K562 (cell line): ENCODE results near the gene DIPK1B.

Experiments used
- DNMT1 ChIP-seq: fragments of 450-650 bp; IDR thresholded peaks from 2 replicates; pipeline ENCODE4 v1.6.1; 2016; ENCODE audit warnings: antibody characterized with exemption, mild to moderate bottlenecking
- GABPA ChIP-seq: fragments of 200-800 bp; sonication (Bioruptor generic); conservative IDR thresholded peaks from 2 replicates; pipeline ENCODE4 v1.6.1; 2016; ENCODE audit warnings: low read depth, missing genetic modification characterization, missing compliant biosample characterization
- MYNN ChIP-seq, 2 experiments: sonication (generic); formaldehyde crosslinking in 1 of 2; IDR thresholded peaks; 2 replicates each; pipeline versions ENCODE4 v1.5.0 to v1.6.1; 2016 to 2020; ENCODE audit warnings: antibody characterized with exemption in 1 of 2, missing genetic modification reagents in 1 of 2
- PATZ1 ChIP-seq: fragments of 250-450 bp; sonication (Bioruptor Pico); IDR thresholded peaks from 2 replicates; pipeline ENCODE4 v1.5.0; 2020; ENCODE audit warnings: mild to moderate bottlenecking, borderline replicate concordance
- PRDM10 ChIP-seq: fragments of 450-650 bp; IDR thresholded peaks from 2 replicates; pipeline ENCODE4 v1.6.1; 2018; ENCODE audit not compliant: partially characterized antibody
- ZNF174 ChIP-seq: fragments of 250-450 bp; sonication (Bioruptor Pico); IDR thresholded peaks from 2 replicates; pipeline ENCODE4 v1.4.0; 2020; ENCODE audit warnings: mild to moderate bottlenecking
- ZNF274 ChIP-seq: IDR thresholded peaks from 2 replicates; pipeline ENCODE4 v1.6.1; 2011; ENCODE audit warnings: low read depth, mild to moderate bottlenecking, low read length, moderate library complexity, borderline replicate concordance

GRCh38 chr9:136701668-136702053, 10.7 kb upstream of the DIPK1B start:
- TF ChIP-seq ZNF174, result no peak
- TF ChIP-seq PRDM10, result no peak
- no peak for TF ChIP-seq GABPA (tag)
- no peak for TF ChIP-seq DNMT1
- TF ChIP-seq ZNF274, result no peak
- TF ChIP-seq PATZ1 (CRISPR knock-in tag), result no peak
- no peak for TF ChIP-seq MYNN (IDR thresholded peaks at IDR 0.05)
- no peak for TF ChIP-seq MYNN (CRISPR knock-in tag; IDR thresholded peaks at IDR 0.05)
